Panc1 (cell line): ENCODE results near the gene C1orf74. TPM values are rescaled to one million over a fixed set of nuclear protein-coding genes. Genes with fewer than 3 reads are reported as not detected.

Experiments
- ATAC-seq: fragments of 200-7000 bp; cut with Tn5 transposase; 2 replicates; pipeline ENCODE4 v1.9.1; 2020; ENCODE audit warnings: mild to moderate bottlenecking, moderate library complexity
- BruUV-seq: library from RNA; stranded (reverse); fragments of 400-500 nt; replicated peaks from 2 replicates; lab custom pipeline; 2021; lab: Mats Ljungman, UMichigan
- CTCF ChIA-PET: fragments of 300-600 bp; sonication (Branson Sonifier 250); formaldehyde crosslinking; loops from one replicate; lab custom pipeline; 2022; ENCODE audit warnings: antibody characterized with exemption; lab: Charles Lee
- POLR2A ChIA-PET: fragments of 300-600 bp; sonication (Branson Sonifier 250); formaldehyde crosslinking; loops from one replicate; lab custom pipeline; 2022; ENCODE audit warnings: antibody characterized with exemption; lab: Charles Lee
- DNase-seq: peaks from one replicate; pipeline ENCODE4 v3.0.0-alpha.2; 2010; ENCODE audit warnings: low read depth, low spot score
- H3K27ac ChIP-seq: 2 replicates; pipeline ENCODE4 v1.5.1; 2011; ENCODE audit warnings: mild to moderate bottlenecking, low read length, inconsistent platforms
- H3K27me3 ChIP-seq: fragments of 200-500 bp; sonication (Bioruptor generic); 2 replicates; pipeline ENCODE4 v1.6.0; 2014; ENCODE audit warnings: low read length, inconsistent platforms; ENCODE audit not compliant: control insufficient read depth, insufficient read depth
- H3K36me3 ChIP-seq: fragments of 200-500 bp; sonication (Bioruptor generic); 2 replicates; pipeline ENCODE4 v1.5.1; 2014; ENCODE audit warnings: inconsistent platforms, mild to moderate bottlenecking, low read length, moderate library complexity; ENCODE audit not compliant: control insufficient read depth, insufficient read depth
- H3K4me1 ChIP-seq: 2 replicates; pipeline ENCODE4 v1.5.1; 2011; ENCODE audit warnings: inconsistent platforms, mild to moderate bottlenecking, low read length, moderate library complexity; ENCODE audit not compliant: control insufficient read depth, insufficient read depth
- H3K4me3 ChIP-seq, 2 experiments: 2 replicates each; pipeline ENCODE4 v1.5.1; 2011 to 2012; ENCODE audit warnings: low read depth in 2 of 2, low read length in 2 of 2, mild to moderate bottlenecking in 2 of 2, inconsistent platforms in 1 of 2, moderate library complexity in 1 of 2
- H3K9me3 ChIP-seq: fragments of 200-500 bp; sonication (Bioruptor generic); 2 replicates; pipeline ENCODE4 v1.5.1; 2014; ENCODE audit warnings: low read depth, mild to moderate bottlenecking, inconsistent platforms, low read length, moderate library complexity; ENCODE audit not compliant: control insufficient read depth, insufficient read depth
- CTCF ChIP-seq: fragments of 450-650 bp; IDR thresholded peaks from 2 replicates; pipeline ENCODE4 v1.5.1; 2017; ENCODE audit warnings: mild to moderate bottlenecking
- POLR2AphosphoS5 ChIP-seq: IDR thresholded peaks from 2 replicates; pipeline ENCODE4 v1.6.1; 2012; ENCODE audit warnings: mild to moderate bottlenecking, low read depth, low read length, moderate library complexity
- REST ChIP-seq, 2 experiments: IDR thresholded peaks; 2 replicates each; pipeline ENCODE4 v1.6.1; 2011 to 2012; ENCODE audit warnings: low read depth in 2 of 2, control low read depth in 1 of 2, low read length in 1 of 2, mild to moderate bottlenecking in 1 of 2, moderate library complexity in 1 of 2; ENCODE audit not compliant: insufficient read depth in 1 of 2
- SIN3A ChIP-seq: IDR thresholded peaks from 2 replicates; pipeline ENCODE4 v1.6.1; 2012; ENCODE audit warnings: low read depth, mild to moderate bottlenecking, low read length, moderate library complexity, borderline replicate concordance; ENCODE audit not compliant: insufficient read depth
- TCF7L2 ChIP-seq: IDR thresholded peaks from 2 replicates; pipeline ENCODE4 v1.6.1; 2011; ENCODE audit warnings: mild to moderate bottlenecking, low read depth, low read length, inconsistent platforms
- in situ Hi-C: cut with HindIII; loops from 2 replicates; pipeline ENCODE4 v1.10.0; 2016; ENCODE audit warnings: low sequenced_read_pairs, low pct_unique_long_range_greater_than_20kb
- intact Hi-C: fragments of 100-400 bp; cut with micrococcal nuclease; formaldehyde crosslinking; loops from one replicate; pipeline ENCODE4 v1.10.0; 2022; ENCODE audit not compliant: unreplicated experiment
- total RNA-seq: library from RNA; stranded (reverse); gene quantifications from one replicate; pipeline ENCODE4 v1.2.1, GENCODE V29; 2021; ENCODE audit not compliant: unreplicated experiment

The C1orf74 gene
- total RNA-seq, 1 experiment from 2014 or later: 1.7 TPM

DNA sequence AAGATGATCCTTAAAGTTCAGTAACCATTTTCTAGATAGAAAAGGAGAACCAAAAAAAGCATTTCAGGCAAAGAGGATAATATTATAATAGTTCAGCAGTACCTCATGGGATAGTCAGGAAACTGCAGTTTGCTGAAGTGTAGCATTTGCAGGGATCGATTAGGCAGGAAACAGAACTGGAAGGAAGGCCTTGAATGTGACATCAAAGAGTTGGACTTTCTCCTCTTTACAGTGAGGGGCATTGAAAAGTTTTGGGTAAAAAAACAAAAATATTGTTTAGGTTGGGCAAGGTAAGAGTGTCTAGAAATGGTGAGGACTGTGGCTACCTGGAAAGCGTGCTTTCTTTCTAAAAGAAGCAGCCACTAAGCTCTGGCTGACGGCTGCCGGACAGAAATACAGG, 29.5 kb upstream of the C1orf74 start:
- Histone ChIP-seq H3K9me3 (no peaks in the 10 kb centered on the region), H3K27ac (no peak overlapping the region), H3K4me3 (no peak overlapping the region), H3K36me3 (no peaks in the 10 kb centered on the region), H3K4me1 (no peaks in the 10 kb centered on the region), H3K27me3 (no peaks in the 10 kb centered on the region)
- POLR2A ChIA-PET: no interaction called here
- ATAC-seq (no peak), DNase-seq (no peak)
- CTCF ChIA-PET: no interaction called here
- TF ChIP-seq SIN3A (no peak), POLR2AphosphoS5 (no peak), REST (IDR thresholded peaks at IDR 0.05; ENCODE audit: insufficient read depth in 1 of 2, low read depth in 2 of 2, low read length in 1 of 2) (no peak), TCF7L2 (no peak), CTCF (no peak)
- intact Hi-C loops (no loop called here), in situ Hi-C loops (no loop called here)
- no TSS peak for BruUV-seq

- Histone ChIP-seq H3K27ac (no peak overlapping the region), H3K36me3 (no peaks in the 10 kb centered on the region), H3K4me3 (no peak overlapping the region), H3K9me3 (no peaks in the 10 kb centered on the region), H3K27me3 (no peaks in the 10 kb centered on the region), H3K4me1 (no peaks in the 10 kb centered on the region; the same call in 1 of the 2 replicates)
- DNase-seq (no peak), ATAC-seq (no peak)
- ChIA-PET CTCF (no interaction called here), POLR2A (no interaction called here)
- intact Hi-C loops: no loop called here
- no TSS peak for BruUV-seq
- TF ChIP-seq POLR2AphosphoS5: no peak
- TF ChIP-seq REST (IDR thresholded peaks at IDR 0.05; ENCODE audit: insufficient read depth in 1 of 2, low read depth in 2 of 2, low read length in 1 of 2): no peak
- TF ChIP-seq CTCF: no peak
- no peak for TF ChIP-seq TCF7L2
- TF ChIP-seq SIN3A: no peak
- in situ Hi-C loops: no loop called here
Observed at GRCh38 chr1:209810783-209811182, 26.4 kb upstream of the C1orf74 start.
